Epithelial cell of esophagus (primary cell): Measurements from ENCODE around the gene RBM26.

Source experiments
- DNase-seq: peaks from one replicate; pipeline ENCODE4 v3.0.0; 2010; ENCODE audit warnings: low read depth
- H3K4me3 ChIP-seq: 2 replicates; pipeline ENCODE4 v1.5.1; 2011; ENCODE audit warnings: mild to moderate bottlenecking, low read length, control low read depth
- TF ChIP-seq, protein P1 (sequence below): IDR thresholded peaks from 2 replicates; pipeline ENCODE4 v1.5.1; 2011; ENCODE audit warnings: low read depth, mild to moderate bottlenecking, low read length, control low read depth, inconsistent platforms; ENCODE audit not compliant: insufficient read depth; ENCODE audit errors: missing control alignments

RBM26 gene

GRCh38 chr13:79320433-79320832 lies 85.6 kb downstream of the RBM26 start:
- TF ChIP-seq, protein P1, sequence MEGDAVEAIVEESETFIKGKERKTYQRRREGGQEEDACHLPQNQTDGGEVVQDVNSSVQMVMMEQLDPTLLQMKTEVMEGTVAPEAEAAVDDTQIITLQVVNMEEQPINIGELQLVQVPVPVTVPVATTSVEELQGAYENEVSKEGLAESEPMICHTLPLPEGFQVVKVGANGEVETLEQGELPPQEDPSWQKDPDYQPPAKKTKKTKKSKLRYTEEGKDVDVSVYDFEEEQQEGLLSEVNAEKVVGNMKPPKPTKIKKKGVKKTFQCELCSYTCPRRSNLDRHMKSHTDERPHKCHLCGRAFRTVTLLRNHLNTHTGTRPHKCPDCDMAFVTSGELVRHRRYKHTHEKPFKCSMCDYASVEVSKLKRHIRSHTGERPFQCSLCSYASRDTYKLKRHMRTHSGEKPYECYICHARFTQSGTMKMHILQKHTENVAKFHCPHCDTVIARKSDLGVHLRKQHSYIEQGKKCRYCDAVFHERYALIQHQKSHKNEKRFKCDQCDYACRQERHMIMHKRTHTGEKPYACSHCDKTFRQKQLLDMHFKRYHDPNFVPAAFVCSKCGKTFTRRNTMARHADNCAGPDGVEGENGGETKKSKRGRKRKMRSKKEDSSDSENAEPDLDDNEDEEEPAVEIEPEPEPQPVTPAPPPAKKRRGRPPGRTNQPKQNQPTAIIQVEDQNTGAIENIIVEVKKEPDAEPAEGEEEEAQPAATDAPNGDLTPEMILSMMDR: no peak
- no peak overlapping the region for H3K4me3 ChIP-seq
- DNase-seq: no peak

- TF ChIP-seq, protein P1: no peak
- no peak overlapping the region for H3K4me3 ChIP-seq
- DNase-seq: no peak
Measured at GRCh38 chr13:79318664-79319063, 87.4 kb downstream of the RBM26 start.

- no peak for DNase-seq
- TF ChIP-seq, protein P1: no peak
- H3K4me3 ChIP-seq: no peak overlapping the region
Measured at GRCh38 chr13:79317856-79318255, 88.2 kb downstream of the RBM26 start.

- no peak overlapping the region for H3K4me3 ChIP-seq
- no peak for DNase-seq
- TF ChIP-seq, protein P1: no peak
Measured at GRCh38 chr13:79314652-79315051, 91.4 kb downstream of the RBM26 start.

DNA sequence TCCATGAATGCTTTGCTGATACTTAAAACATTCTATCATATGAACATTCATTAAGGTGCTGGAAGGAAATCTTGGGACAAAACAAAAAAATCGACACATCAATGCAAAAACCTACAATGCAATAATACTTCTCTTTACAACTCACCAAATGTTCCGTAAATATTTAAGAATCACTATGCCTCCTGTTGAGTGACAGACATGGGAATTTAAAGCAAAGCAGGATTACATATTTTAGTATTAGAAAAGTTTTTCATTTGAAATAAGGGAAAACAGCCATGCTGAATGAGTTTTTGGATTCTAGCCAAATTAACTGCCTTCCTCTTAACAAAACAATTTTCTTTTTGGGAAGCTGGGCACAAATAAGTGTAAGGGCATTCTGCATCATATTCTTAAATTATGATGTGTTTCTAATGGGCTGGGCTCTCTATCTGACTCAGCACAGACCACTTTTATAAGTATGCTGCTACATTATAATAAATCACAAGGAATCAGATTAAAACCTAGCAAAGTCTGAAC lies 93.7 kb downstream of the RBM26 start:
- TF ChIP-seq, protein P1: no peak
- no peak for DNase-seq
- H3K4me3 ChIP-seq: no peak overlapping the region

- TF ChIP-seq, protein P1: no peak
- no peak overlapping the region for H3K4me3 ChIP-seq
- DNase-seq: no peak
Measured at GRCh38 chr13:79311386-79311785, 94.7 kb downstream of the RBM26 start.

GRCh38 chr13:79309690-79310089 lies 96.4 kb downstream of the RBM26 start:
- TF ChIP-seq, protein P1: no peak
- DNase-seq: no peak
- H3K4me3 ChIP-seq: no peak overlapping the region
